Liver (tissue), 9 donors: Measurements from ENCODE around the gene DGKB. TPM values are rescaled to one million over a fixed set of nuclear protein-coding genes. Genes with fewer than 3 reads are reported as not detected.

ENCODE experiments used
- DNase-seq: peaks from one replicate; pipeline ENCODE4 v3.0.0-alpha.2; 2017; ENCODE audit warnings: low spot score
- H3K27ac ChIP-seq, 2 donors: one replicate each; pipeline ENCODE4 v1.7.0; 2013; ENCODE audit warnings: inconsistent platforms in 2 of 2, low read length in 2 of 2, control low read depth in 1 of 2, low read depth in 1 of 2, mild to moderate bottlenecking in 1 of 2
- H3K27me3 ChIP-seq, 4 donors: one replicate each; pipeline versions ENCODE4 v1.6.1 to v1.7.0; 2013; ENCODE audit warnings: low read length in 3 of 4, inconsistent platforms in 1 of 4, mild to moderate bottlenecking in 1 of 4, moderate library complexity in 1 of 4; ENCODE audit not compliant: control insufficient read depth in 4 of 4, insufficient read depth in 4 of 4
- H3K36me3 ChIP-seq, 4 donors: one replicate each; pipeline versions ENCODE4 v1.6.1 to v1.7.0; 2013; ENCODE audit warnings: low read length in 3 of 4, mild to moderate bottlenecking in 3 of 4, low read depth in 1 of 4, moderate library complexity in 1 of 4; ENCODE audit not compliant: control insufficient read depth in 4 of 4, insufficient read depth in 3 of 4
- H3K4me1 ChIP-seq, 4 donors: one replicate each; pipeline versions ENCODE4 v1.6.1 to v1.7.0; 2013; ENCODE audit warnings: low read length in 3 of 4, mild to moderate bottlenecking in 3 of 4, moderate library complexity in 1 of 4; ENCODE audit not compliant: control insufficient read depth in 4 of 4, insufficient read depth in 4 of 4
- H3K4me3 ChIP-seq, 3 donors: one replicate each; pipeline versions ENCODE4 v1.6.1 to v1.7.0; 2013; ENCODE audit warnings: low read length in 3 of 3, control low read depth in 1 of 3, low read depth in 1 of 3, mild to moderate bottlenecking in 1 of 3
- H3K9ac ChIP-seq, 2 donors: one replicate each; pipeline ENCODE4 v1.7.0; 2013; ENCODE audit warnings: low read length in 2 of 2, mild to moderate bottlenecking in 2 of 2, moderate library complexity in 2 of 2, control low read depth in 1 of 2, low read depth in 1 of 2
- H3K9me3 ChIP-seq, 4 donors: one replicate each; pipeline versions ENCODE4 v1.6.1 to v1.7.0; 2013; ENCODE audit warnings: low read length in 3 of 4; ENCODE audit not compliant: control insufficient read depth in 4 of 4
- ATF3 ChIP-seq: IDR thresholded peaks from 2 replicates; pipeline ENCODE4 v1.6.1; 2016; ENCODE audit warnings: antibody characterized with exemption
- EGR1 ChIP-seq, 2 donors: IDR thresholded peaks; 2 replicates each; pipeline ENCODE4 v1.6.1; 2016 to 2018; ENCODE audit warnings: antibody characterized with exemption in 2 of 2, low read depth in 2 of 2
- FOXA1 ChIP-seq: IDR thresholded peaks from 2 replicates; pipeline ENCODE4 v1.6.1; 2016; ENCODE audit warnings: antibody characterized with exemption
- FOXA2 ChIP-seq: IDR thresholded peaks from 2 replicates; pipeline ENCODE4 v1.6.1; 2016; ENCODE audit warnings: antibody characterized with exemption
- GABPA ChIP-seq, 2 donors: IDR thresholded peaks in 1 of 2; conservative IDR thresholded peaks in 1 of 2; 2 replicates each; pipeline ENCODE4 v1.6.1; 2016; ENCODE audit warnings: antibody characterized with exemption in 2 of 2, mild to moderate bottlenecking in 1 of 2, moderate library complexity in 1 of 2
- HNF4A ChIP-seq, 2 donors: conservative IDR thresholded peaks; 2 replicates each; pipeline ENCODE4 v1.6.1; 2016; ENCODE audit warnings: antibody characterized with exemption in 2 of 2, mild to moderate bottlenecking in 2 of 2
- HNF4G ChIP-seq: IDR thresholded peaks from 2 replicates; pipeline ENCODE4 v1.6.1; 2016; ENCODE audit warnings: antibody characterized with exemption
- JUND ChIP-seq, 2 donors: IDR thresholded peaks; 2 replicates each; pipeline ENCODE4 v1.6.1; 2016; ENCODE audit warnings: antibody characterized with exemption in 2 of 2
- MAX ChIP-seq: IDR thresholded peaks from 2 replicates; pipeline ENCODE4 v1.6.1; 2016; ENCODE audit warnings: antibody characterized with exemption
- RAD21 ChIP-seq, 2 donors: IDR thresholded peaks; 2 replicates each; pipeline ENCODE4 v1.6.1; 2016; ENCODE audit warnings: antibody characterized with exemption in 2 of 2, mild to moderate bottlenecking in 2 of 2
- REST ChIP-seq: IDR thresholded peaks from 2 replicates; pipeline ENCODE4 v1.6.1; 2016; ENCODE audit warnings: antibody characterized with exemption, mild to moderate bottlenecking
- RXRA ChIP-seq, 2 donors: IDR thresholded peaks; 2 replicates each; pipeline ENCODE4 v1.6.1; 2017 to 2018; ENCODE audit warnings: antibody characterized with exemption in 2 of 2, mild to moderate bottlenecking in 1 of 2
- SP1 ChIP-seq: IDR thresholded peaks from 2 replicates; pipeline ENCODE4 v1.6.1; 2018; ENCODE audit warnings: antibody characterized with exemption, mild to moderate bottlenecking
- TAF1 ChIP-seq: conservative IDR thresholded peaks from 2 replicates; pipeline ENCODE4 v1.6.1; 2016; ENCODE audit warnings: antibody characterized with exemption, mild to moderate bottlenecking
- YY1 ChIP-seq: IDR thresholded peaks from 2 replicates; pipeline ENCODE4 v1.6.1; 2016; ENCODE audit warnings: antibody characterized with exemption, mild to moderate bottlenecking
- ZBTB33 ChIP-seq: IDR thresholded peaks from 2 replicates; pipeline ENCODE4 v1.6.1; 2016; ENCODE audit warnings: antibody characterized with exemption
- WGBS: extraction: QIAGEN DNeasy Blood & Tissue Kit; methylation state at CpG from one replicate; pipeline ENCODE4 v1.1.7; 2013; 5-methylcytosine and 5-hydroxymethylcytosine counted together
- polyA plus RNA-seq, 2 donors: library from polyadenylated mRNA; stranded (reverse) in 1 of 2; unstranded in 1 of 2; fragments of 200-250 nt in 1 of 2; fragments of >200 nt in 1 of 2; fragmentation: Nextera tagmentation in 1 of 2; extraction: Ambion mirVana in 1 of 2; gene quantifications; one replicate each; pipeline versions ENCODE4 v1.2.1 to v1.2.3, GENCODE V29; 2013 to 2015
- total RNA-seq, 2 donors: library from RNA; depleted of rRNA; stranded (reverse); fragments of >200 nt; gene quantifications; one replicate each; pipeline ENCODE4 v1.2.3, GENCODE V29; 2014
- donor health status: healthy.
- donor health status: healthy.
- donor health status: healthy.
- donor health status: healthy.
- donor health status: healthy.

Gene DGKB
- total and polyA plus RNA-seq, 4 donors = 0.09 to 0.42 TPM; not detected in 2

GRCh38 chr7:14639329-14639728, 263.2 kb downstream of the DGKB start:
- H3K36me3 ChIP-seq = no peaks in the 10 kb centered on the region
- H3K4me3 ChIP-seq = no peak overlapping the region
- no peak overlapping the region for H3K9ac ChIP-seq
- whole genome bisulfite sequencing = 38% methylated on average over 2 of the region's 2 CpGs
- no peak for TF ChIP-seq TAF1
- no peak for TF ChIP-seq ATF3
- no peak for TF ChIP-seq ZBTB33
- TF ChIP-seq YY1 = no peak
- no peak for TF ChIP-seq RXRA (IDR thresholded peaks at IDR 0.05)
- no peak for TF ChIP-seq MAX
- no peak for DNase-seq
- no peak overlapping the region for H3K27ac ChIP-seq
- H3K27me3 ChIP-seq = no peaks in the 10 kb centered on the region
- H3K9me3 ChIP-seq = peaks cover 0 to 2% (median 0%) of the 10 kb centered on the region in 4 donors
- H3K4me1 ChIP-seq = peaks cover 0 to 8% (median 6%) of the 10 kb centered on the region in 4 donors

GRCh38 chr7:14637968-14638367, 264.6 kb downstream of the DGKB start:
- no peaks in the 10 kb centered on the region for H3K27me3 ChIP-seq
- H3K27ac ChIP-seq = no peak overlapping the region
- TF ChIP-seq RAD21 (IDR thresholded peaks at IDR 0.05) (peak; percentile 56), ATF3 (no peak)
- 78% methylated on average over 2 of the region's 2 CpGs for WGBS
- H3K4me3 ChIP-seq = no peak overlapping the region
- no peaks in the 10 kb centered on the region for H3K9me3 ChIP-seq
- DNase-seq = no peak
- no peak overlapping the region for H3K9ac ChIP-seq
- no peaks in the 10 kb centered on the region for H3K36me3 ChIP-seq
- H3K4me1 ChIP-seq = peaks cover 0 to 8% (median 6%) of the 10 kb centered on the region in 4 donors

- H3K27me3 ChIP-seq = no peaks in the 10 kb centered on the region
Measured at GRCh38 chr7:14635955-14636354, 266.6 kb downstream of the DGKB start.

More at GRCh38 chr7:14635955-14636354, 266.6 kb downstream of the DGKB start:
- Histone ChIP-seq H3K4me1 (peaks cover 0 to 8% (median 6%) of the 10 kb centered on the region in 4 donors), H3K4me3 (peak overlapping the region in 2 of 3 donors; percentile 28 to 47), H3K36me3 (no peaks in the 10 kb centered on the region), H3K9me3 (no peaks in the 10 kb centered on the region), H3K27ac (no peak overlapping the region), H3K9ac (no peak overlapping the region)
- DNase-seq = no peak
- 34% methylated on average over 4 of the region's 4 CpGs for WGBS
- TF ChIP-seq HNF4A (conservative IDR thresholded peaks at IDR 0.05) = peak; percentile 95 to 98
- TF ChIP-seq YY1 = peak; percentile 33
- peak; percentile 78 to 82 for TF ChIP-seq RXRA (IDR thresholded peaks at IDR 0.05)
- TF ChIP-seq JUND (IDR thresholded peaks at IDR 0.05) = peak; percentile 27 to 42
- TF ChIP-seq ZBTB33 = peak; percentile 34
- no peak for TF ChIP-seq FOXA1
- peak; percentile 20 for TF ChIP-seq FOXA2
- TF ChIP-seq ATF3 = no peak
- peak; percentile 43 to 56 for TF ChIP-seq RAD21 (IDR thresholded peaks at IDR 0.05)
- TF ChIP-seq EGR1 (IDR thresholded peaks at IDR 0.05; ENCODE audit: low read depth in 2 of 2) = peak in 1 of 2 donors; percentile 29
- peak; percentile 92 for TF ChIP-seq HNF4G
- TF ChIP-seq GABPA (IDR thresholded peaks at IDR 0.05 in 1 of 2, conservative IDR thresholded peaks at IDR 0.05 in 1 of 2) = no peak
- no peak for TF ChIP-seq REST
- peak; percentile 80 for TF ChIP-seq SP1
- peak; percentile 34 for TF ChIP-seq MAX
